Psoas muscle (tissue), 8 donors: Measurements from ENCODE around the gene DHX38. TPM values are rescaled to one million over a fixed set of nuclear protein-coding genes. Genes with fewer than 3 reads are reported as not detected.
A peak's percentile ranks its signal among the peaks of the same experiment; 100 is the strongest.

Source experiments
- ATAC-seq, 4 donors: fragments of 200-7000 bp; cut with Tn5 transposase; one replicate each; pipeline ENCODE4 v1.9.1; 2020; ENCODE audit warnings: moderate library complexity in 3 of 4, mild to moderate bottlenecking in 2 of 4
- DNase-seq, 2 donors: peaks; one replicate each; pipeline ENCODE4 v3.0.0-alpha.2; 2020
- H3K27ac ChIP-seq: fragments of 200-600 bp; one replicate; pipeline ENCODE4 v1.8.0; 2022
- H3K27me3 ChIP-seq, 3 donors: fragments of 200-600 bp in 1 of 3; one replicate each; pipeline versions ENCODE4 v1.6.1 to v1.8.0; 2013 to 2022; ENCODE audit warnings: low read length in 2 of 3, mild to moderate bottlenecking in 2 of 3, moderate library complexity in 1 of 3; ENCODE audit not compliant: insufficient read depth in 3 of 3
- H3K36me3 ChIP-seq, 2 donors: fragments of 200-600 bp in 1 of 2; one replicate each; pipeline versions ENCODE4 v1.6.1 to v1.8.0; 2013 to 2022; ENCODE audit warnings: low read depth in 1 of 2, mild to moderate bottlenecking in 1 of 2, moderate library complexity in 1 of 2; ENCODE audit not compliant: insufficient read depth in 1 of 2
- H3K4me1 ChIP-seq: fragments of 200-600 bp; one replicate; pipeline ENCODE4 v1.8.0; 2022
- H3K4me3 ChIP-seq: fragments of 200-600 bp; one replicate; pipeline ENCODE4 v1.8.0; 2022; ENCODE audit warnings: mild to moderate bottlenecking
- H3K9me3 ChIP-seq: fragments of 200-600 bp; one replicate; pipeline ENCODE4 v1.8.0; 2022
- WGBS, 3 donors: extraction: QIAGEN DNeasy Blood & Tissue Kit; methylation state at CpG; one replicate each; pipeline versions ENCODE4 v1.1.6 to v1.1.7; 2013; 5-methylcytosine and 5-hydroxymethylcytosine counted together
- intact Hi-C, 2 donors: fragments of 100-400 bp; cut with DNase I; formaldehyde crosslinking; loops; one replicate each; pipeline versions ENCODE4 v1.11.0 to v1.14.2; 2022
- polyA plus RNA-seq, 3 donors: library from polyadenylated mRNA; stranded (reverse); fragments of 200-250 nt; gene quantifications; one replicate each; pipeline ENCODE4 v1.2.3, GENCODE V29; 2013
- total RNA-seq, 4 donors: library from RNA; stranded (reverse); fragmentation: NEBNext Ultra II Directional in 2 of 4; extraction: Animal tissue kit (Norgen Biotek cat#: 25700) in 2 of 4; gene quantifications; one replicate each; pipeline versions ENCODE4 v1.2.1 to v1.2.4, GENCODE V29; 2021 to 2023
- TF ChIP-seq, protein P1 (sequence below): fragments of 200-600 bp; IDR thresholded peaks from one replicate; pipeline ENCODE4 v1.8.0; 2022; ENCODE audit warnings: antibody characterized with exemption
- donor health status: healthy with polysubstance abuse.
- donor health status: DM: no; HTN: no; CAD: no; lungs with moderate emphysema.
- donor health status: Bipolar disorder and iron deficiency.
- donor health status: healthy.
- donor health status: DM: yes; HTN: yes; CAD: no.
- donor health status: DM: no; HTN: no; CAD: no.
- donor health status: DM: no; HTN: no; CAD: no.
- donor health status: DM: yes; HTN: yes; CAD: no.

The DHX38 gene
- total and polyA plus RNA-seq, 7 donors = 32.8 to 71.9 (median 54.2) TPM

DNA sequence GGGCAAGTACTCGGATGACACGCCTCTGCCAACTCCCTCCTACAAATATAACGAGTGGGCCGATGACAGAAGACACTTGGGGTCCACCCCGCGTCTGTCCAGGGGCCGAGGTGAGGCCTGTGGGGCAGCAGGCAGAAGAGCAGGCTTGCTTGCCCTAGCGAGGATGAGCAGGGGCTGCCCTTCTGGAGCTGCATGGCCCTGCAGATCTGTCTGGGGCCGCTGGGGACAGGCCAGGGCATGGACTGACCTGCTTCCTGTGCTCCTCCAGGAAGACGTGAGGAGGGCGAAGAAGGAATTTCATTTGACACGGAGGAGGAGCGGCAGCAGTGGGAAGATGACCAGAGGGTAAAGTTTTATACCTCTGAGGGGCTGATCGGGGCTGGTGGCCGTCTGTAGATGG lies 5.3 kb downstream of the DHX38 start:
- intact Hi-C loops = loop anchor here in 1 of 2 donors (10.0 kb wide), 1 partner anchor 244 kb away; no protein-coding TSS in a partner anchor
- WGBS, 3 donors = 81 to 84% (median 83%) methylated on average over 15 of the region's 15 CpGs
- TF ChIP-seq, protein P1, sequence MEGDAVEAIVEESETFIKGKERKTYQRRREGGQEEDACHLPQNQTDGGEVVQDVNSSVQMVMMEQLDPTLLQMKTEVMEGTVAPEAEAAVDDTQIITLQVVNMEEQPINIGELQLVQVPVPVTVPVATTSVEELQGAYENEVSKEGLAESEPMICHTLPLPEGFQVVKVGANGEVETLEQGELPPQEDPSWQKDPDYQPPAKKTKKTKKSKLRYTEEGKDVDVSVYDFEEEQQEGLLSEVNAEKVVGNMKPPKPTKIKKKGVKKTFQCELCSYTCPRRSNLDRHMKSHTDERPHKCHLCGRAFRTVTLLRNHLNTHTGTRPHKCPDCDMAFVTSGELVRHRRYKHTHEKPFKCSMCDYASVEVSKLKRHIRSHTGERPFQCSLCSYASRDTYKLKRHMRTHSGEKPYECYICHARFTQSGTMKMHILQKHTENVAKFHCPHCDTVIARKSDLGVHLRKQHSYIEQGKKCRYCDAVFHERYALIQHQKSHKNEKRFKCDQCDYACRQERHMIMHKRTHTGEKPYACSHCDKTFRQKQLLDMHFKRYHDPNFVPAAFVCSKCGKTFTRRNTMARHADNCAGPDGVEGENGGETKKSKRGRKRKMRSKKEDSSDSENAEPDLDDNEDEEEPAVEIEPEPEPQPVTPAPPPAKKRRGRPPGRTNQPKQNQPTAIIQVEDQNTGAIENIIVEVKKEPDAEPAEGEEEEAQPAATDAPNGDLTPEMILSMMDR = no peak
- Histone ChIP-seq H3K9me3 (no peaks in the 10 kb centered on the region), H3K36me3 (peaks cover 27 to 81% of the 10 kb centered on the region in 2 donors), H3K4me3 (no peak overlapping the region), H3K27me3 (no peaks in the 10 kb centered on the region), H3K27ac (no peak overlapping the region), H3K4me1 (peaks cover 14% of the 10 kb centered on the region)
- ATAC-seq (peak in 1 of 4 donors; percentile 10), DNase-seq (no peak)

DNA sequence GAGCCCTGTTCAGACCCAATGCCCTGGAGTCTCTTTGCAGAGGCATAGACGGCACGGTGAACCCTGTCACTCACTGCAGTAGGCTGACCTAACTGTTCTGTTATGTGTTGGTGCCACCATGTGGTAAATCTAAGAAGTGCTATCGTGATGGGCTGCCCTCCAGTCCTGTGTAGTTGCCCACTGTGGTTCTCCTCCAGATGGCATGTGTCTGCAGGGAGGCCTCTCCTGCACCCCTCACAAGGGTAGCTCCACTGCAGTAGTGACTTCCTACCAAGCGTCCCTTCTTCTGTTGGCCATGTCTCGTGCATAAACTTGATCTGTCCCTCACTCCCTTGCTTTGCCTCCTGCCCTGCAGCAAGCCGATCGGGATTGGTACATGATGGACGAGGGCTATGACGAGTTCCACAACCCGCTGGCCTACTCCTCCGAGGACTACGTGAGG lies 5.8 kb downstream of the DHX38 start:
- Histone ChIP-seq H3K9me3 (no peaks in the 10 kb centered on the region), H3K36me3 (peaks cover 27 to 86% of the 10 kb centered on the region in 2 donors), H3K4me1 (peaks cover 12% of the 10 kb centered on the region), H3K27me3 (no peaks in the 10 kb centered on the region), H3K4me3 (no peak overlapping the region), H3K27ac (no peak overlapping the region)
- TF ChIP-seq, protein P1 = peak; percentile 61
- 68 to 72% (median 71%) methylated on average over 12 of the region's 12 CpGs for WGBS, 3 donors
- peak in 1 of 2 donors; percentile 60 for DNase-seq
- peak; percentile 86 to 95 (median 92) for ATAC-seq
- intact Hi-C loops = loop anchor here in 1 of 2 donors (10.0 kb wide), 1 partner anchor 245 kb away; no protein-coding TSS in a partner anchor

GRCh38 chr16:72101195-72101594 lies 7.5 kb downstream of the DHX38 start:
- DNase-seq (no peak), ATAC-seq (no peak)
- peaks cover 31 to 100% of the 10 kb centered on the region in 2 donors for H3K36me3 ChIP-seq
- no peaks in the 10 kb centered on the region for H3K4me1 ChIP-seq
- 76 to 83% (median 80%) methylated on average over 10 of the region's 10 CpGs for WGBS, 3 donors
- no peaks in the 10 kb centered on the region for H3K9me3 ChIP-seq
- H3K4me3 ChIP-seq = no peak overlapping the region
- TF ChIP-seq, protein P1 = no peak
- intact Hi-C loops = loop anchor here in 1 of 2 donors (5.0 kb wide), 1 partner anchor 34 kb away; no protein-coding TSS in a partner anchor
- H3K27me3 ChIP-seq = no peaks in the 10 kb centered on the region
- H3K27ac ChIP-seq = no peak overlapping the region

- intact Hi-C loops = loop anchor here in 1 of 2 donors (5.0 kb wide), 1 partner anchor 38 kb away; no protein-coding TSS in a partner anchor
- ATAC-seq = no peak
- H3K36me3 ChIP-seq = peaks cover 23 to 100% of the 10 kb centered on the region in 2 donors
- H3K4me1 ChIP-seq = no peaks in the 10 kb centered on the region
- TF ChIP-seq, protein P1 = no peak
- DNase-seq = no peak
- H3K27ac ChIP-seq = no peak overlapping the region
- H3K9me3 ChIP-seq = no peaks in the 10 kb centered on the region
- no peaks in the 10 kb centered on the region for H3K27me3 ChIP-seq
- WGBS, 3 donors = 93 to 96% (median 96%) methylated on average over 9 of the region's 9 CpGs
- H3K4me3 ChIP-seq = no peak overlapping the region
Measured at GRCh38 chr16:72104905-72105304, 11.3 kb downstream of the DHX38 start.

DNA sequence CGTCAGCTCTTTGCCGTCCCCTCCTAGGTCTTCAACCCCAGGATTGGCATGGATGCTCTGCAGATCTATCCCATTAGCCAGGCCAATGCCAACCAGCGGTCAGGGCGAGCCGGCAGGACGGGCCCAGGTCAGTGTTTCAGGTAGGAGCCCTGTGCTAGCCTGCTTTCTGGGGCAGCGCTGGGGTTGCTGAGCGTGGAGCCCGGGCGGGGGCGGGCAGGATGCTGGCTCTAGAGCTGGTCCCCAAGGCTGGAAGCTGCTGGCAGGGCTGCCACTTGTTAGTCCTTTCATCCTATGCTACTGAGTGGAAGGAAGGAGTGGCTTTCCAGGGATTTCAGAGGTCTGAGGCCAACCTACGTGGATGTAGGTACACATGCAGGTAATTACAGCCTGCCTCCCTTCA lies 12.3 kb downstream of the DHX38 start:
- Histone ChIP-seq H3K9me3 (no peaks in the 10 kb centered on the region), H3K4me1 (no peaks in the 10 kb centered on the region), H3K27ac (no peak overlapping the region), H3K4me3 (no peak overlapping the region), H3K36me3 (peaks cover 23 to 100% of the 10 kb centered on the region in 2 donors), H3K27me3 (no peaks in the 10 kb centered on the region)
- ATAC-seq (no peak), DNase-seq (no peak)
- TF ChIP-seq, protein P1 = no peak
- WGBS, 3 donors = 94 to 97% (median 96%) methylated on average over 12 of the region's 12 CpGs
- intact Hi-C loops = no loop called here
